Middle frontal gyrus (tissue), 1 donor: ENCODE results near the gene ABCA4.

Source experiments
- DNase-seq: peaks from one replicate; pipeline ENCODE4 v3.0.0-alpha.2; 2015; ENCODE audit warnings: low spot score; ENCODE audit errors: extremely low spot score

The ABCA4 gene

DNA sequence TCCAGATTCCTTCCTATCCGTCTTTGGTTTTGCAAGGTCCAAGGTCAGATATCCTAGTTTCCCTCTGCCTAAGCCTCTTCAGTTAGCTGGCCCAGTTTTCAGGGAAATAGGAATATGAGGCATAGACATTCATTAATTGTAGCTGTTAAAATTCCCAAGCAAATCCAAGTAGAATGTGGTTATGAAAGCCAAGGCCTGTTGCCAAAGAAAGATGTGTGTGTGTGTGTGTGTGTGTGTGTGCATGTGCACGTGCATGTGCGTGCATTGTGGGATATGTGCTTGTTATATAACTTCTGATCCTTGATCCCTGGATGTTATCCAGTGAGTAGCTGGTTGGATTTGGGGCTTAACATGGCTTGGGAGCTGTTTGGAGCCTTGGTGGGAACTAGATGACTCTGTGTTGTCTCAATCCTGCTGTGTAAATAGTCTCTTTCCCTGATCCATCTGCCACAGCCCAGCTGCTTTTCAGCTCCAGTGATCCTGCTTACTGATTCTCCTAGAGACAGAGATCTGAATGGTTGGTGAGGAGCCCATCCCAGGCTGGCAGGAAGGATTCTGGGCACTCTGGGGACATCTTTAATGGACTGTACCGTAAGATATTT, 141.1 kb downstream of the ABCA4 start:
- DNase-seq = no peak

DNA sequence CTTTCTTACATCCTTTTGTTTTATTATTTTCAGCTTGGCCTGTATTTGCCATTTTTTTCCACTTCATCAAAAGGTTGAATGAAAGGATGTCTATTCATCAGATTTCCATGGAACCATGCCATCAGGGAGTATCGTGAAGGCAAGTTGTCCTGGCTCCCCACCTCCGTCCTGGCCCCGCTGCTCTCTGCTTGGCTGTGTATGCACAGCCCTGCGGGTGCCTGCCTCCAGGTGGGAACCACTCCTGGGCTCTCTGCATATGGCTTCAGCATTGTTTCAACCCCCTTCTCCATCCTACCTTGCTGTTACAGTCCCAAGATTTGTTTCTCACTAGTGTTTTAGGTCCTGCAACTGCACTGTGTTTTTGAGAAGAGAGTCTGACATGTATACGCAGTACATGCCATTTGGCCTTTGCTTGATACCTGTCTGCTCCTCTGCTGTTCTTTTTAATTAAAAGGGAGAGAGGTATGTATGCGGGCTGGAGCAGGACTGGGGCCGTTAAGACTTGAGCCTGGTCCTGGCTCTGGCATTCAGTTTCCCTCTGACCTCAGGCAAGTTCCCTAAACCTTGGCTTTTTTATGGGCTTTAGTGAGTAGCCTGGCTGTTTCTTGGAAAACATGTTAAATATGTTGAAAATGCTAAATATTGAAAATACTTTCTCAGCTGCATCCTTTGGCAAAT, 141.8 kb downstream of the ABCA4 start:
- no peak for DNase-seq

DNA sequence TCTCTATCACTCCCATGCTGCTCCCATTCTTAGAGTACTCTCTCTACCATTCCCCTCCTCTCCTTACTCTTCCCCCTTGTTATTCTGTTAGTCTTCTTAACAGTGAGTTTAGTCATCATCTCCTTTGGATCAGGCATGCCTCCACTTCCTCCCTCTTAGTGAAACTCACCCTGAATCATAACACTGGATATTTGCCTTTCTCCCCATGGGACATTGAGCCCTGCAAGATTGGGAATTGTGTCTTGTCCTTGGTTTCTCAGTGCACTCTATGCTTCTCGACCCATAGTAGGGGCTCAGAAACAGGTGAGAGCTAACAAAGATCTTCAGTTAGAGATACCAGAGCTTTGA, 143.4 kb downstream of the ABCA4 start:
- DNase-seq = no peak

DNA sequence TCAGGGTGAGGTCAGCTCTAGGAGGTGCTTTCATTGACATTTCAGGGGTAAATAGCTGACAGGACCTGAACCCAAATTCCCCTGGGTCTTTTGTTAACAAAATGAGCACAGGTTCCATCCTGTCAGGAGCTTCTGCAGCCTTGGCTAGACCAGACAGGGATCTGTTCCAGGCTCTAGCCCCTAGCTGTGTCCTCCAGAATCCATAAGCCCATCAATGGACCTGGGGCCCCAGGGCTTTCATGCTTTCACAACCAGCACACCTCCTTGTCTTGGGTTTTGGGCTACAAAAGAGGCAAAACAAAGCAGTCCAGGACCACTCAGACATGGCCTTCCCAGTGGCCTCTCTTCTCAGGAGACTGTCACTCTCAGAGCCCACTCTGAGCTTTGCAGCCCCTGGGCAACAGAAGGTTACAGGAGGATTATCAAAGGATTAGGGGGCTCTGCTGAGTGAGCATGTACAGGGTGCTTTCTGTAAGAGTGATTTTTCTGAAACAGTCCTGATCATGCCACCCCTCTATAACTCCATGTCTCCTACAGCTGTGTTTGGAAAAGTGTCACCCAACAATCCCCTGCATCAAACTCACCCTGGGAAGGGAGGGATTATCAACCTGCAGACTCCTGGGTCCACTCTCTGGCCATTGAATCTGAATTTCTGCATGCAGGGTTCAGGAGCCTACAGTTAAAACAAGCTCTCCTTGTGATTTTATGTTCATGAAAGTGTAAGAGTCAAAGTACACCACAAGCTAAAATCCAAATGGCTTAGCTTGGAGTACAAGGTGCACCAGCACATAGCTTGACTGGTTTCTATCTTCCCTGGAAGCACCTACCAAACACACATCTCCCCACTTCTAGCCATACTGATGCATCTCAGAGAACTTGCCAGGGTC, 144.0 kb downstream of the ABCA4 start:
- DNase-seq = no peak

DNA sequence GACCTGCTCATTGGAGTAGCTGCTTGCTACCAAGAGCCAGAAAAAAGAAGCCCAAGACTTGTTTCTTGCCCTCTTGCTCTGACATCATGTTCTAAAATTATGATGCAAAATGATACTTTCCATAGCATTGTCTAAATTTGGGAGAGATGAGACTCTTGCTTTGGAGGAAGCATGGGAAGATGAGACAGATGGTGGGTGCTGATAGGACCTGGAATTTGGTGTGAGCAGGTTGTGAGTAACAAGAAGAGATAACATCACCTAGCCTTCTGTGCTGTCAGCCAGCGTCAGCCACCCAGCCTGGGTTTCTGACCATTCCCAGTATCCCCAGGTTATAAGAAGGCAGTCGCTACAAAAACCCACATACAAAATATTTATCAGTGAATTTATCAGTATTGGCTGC, 144.7 kb downstream of the ABCA4 start:
- DNase-seq = no peak

DNA sequence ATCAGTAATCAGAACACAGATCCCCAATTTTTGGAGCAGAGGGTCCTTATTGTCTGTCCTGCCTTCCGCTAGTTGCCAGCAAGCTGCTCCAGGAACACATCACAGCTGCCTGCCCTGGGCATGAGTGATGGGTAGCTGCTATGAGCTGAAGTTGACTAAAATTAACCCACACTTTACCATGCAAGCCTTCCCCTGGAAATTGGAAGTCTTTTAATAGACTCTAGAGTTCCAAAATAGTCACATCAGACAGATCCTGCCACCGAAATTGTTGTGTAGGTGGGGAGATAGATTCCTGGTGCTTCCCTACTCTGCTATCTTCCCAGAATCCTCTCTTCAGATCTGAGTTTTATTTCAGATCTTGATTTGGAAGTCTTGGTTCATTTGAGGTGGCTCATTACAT, 148.6 kb downstream of the ABCA4 start:
- DNase-seq = no peak

DNA sequence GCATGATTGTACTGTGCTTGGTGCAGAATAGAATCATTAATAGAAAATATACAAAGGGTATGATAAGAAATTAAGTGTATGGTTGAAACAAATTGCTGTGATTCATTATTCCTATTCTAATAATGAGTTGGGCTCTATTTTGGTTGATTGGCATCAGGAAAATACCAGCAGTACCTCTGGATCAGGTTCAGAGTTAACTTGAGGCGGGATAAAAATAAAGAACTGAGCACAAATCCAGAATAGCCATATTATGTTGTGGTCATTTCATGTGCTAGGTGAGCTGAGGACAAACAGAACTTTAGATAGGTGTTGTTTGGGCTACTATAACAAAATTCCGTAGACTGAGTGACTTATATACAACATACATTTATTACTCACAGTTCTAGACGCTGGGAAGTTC, 151.1 kb downstream of the ABCA4 start:
- no peak for DNase-seq

DNA sequence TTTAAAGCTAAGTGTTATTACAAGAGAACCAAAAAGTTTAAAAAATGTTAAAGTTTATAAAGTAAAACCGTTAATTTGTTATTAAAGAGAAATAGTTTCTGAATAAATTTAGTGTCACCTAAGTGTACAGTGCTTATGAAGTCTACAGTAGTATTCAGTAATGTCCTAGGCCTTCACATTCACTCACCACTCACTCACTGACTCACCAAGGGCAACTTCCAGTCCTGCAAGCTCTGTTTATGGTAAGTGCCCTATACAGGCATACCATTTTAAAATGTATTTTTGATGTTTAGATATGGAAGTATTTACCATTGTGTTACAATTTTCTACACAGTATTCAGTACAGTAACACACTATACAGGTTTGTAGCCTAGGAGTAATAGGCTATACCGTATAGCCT, 151.6 kb downstream of the ABCA4 start:
- DNase-seq = no peak

DNA sequence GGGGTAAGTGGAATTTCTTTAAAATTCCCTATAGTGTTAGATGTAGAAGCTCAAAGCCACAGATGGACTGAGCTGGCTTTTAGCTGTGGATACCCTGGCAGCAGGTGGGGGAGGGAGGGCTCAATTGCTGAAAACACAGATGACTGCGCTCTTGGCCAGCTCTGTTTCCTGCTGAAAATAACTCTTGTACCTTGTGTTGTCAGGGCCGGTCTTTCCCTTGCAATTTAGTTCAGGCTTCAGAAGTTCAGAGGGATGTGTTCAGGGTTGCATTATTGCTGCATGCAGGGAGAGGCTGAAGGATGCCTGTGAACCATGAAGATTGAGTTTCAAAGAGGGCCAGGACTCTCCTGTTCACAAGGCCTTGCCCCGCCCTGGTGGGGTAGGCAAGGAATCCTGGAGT, 153.6 kb downstream of the ABCA4 start:
- no peak for DNase-seq

DNA sequence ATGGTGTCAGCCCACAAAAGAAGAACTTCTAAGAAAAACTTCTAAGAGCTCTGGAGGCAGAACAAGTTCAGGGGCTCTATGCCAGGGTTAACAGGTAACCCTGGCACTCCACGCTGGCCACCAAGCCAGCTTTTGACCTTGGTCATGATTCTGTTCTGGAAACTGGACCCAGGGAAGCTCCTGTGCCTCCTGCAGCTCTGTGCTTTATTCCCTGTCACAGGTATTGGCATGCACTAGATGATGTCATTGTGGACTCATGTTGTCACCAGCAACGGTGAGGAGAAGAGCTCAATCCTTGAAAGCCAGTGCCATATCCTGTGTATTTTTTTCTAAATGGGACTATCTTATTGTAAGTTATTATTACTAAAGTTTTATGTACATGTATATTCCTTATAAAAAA, 155.1 kb downstream of the ABCA4 start:
- no peak for DNase-seq

DNA sequence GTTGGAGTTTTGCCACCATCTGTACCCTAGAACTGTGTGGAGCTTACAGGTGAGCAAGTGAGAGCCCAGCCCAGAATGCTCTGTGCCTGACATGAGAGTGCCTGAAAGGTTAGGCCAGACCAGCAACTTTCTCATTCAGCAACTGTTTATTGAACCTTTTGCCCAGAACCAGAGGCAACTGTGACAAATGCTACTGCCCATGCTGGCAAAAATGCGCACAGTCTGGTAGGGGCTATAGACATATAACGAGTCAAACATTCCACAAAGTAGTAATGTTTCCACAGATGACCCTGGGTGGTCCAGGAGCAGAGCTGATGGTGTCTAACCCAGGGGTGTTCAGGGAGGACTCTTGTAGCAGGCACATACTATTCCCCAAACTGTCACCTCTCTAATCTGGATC, 155.7 kb downstream of the ABCA4 start:
- DNase-seq = no peak

DNA sequence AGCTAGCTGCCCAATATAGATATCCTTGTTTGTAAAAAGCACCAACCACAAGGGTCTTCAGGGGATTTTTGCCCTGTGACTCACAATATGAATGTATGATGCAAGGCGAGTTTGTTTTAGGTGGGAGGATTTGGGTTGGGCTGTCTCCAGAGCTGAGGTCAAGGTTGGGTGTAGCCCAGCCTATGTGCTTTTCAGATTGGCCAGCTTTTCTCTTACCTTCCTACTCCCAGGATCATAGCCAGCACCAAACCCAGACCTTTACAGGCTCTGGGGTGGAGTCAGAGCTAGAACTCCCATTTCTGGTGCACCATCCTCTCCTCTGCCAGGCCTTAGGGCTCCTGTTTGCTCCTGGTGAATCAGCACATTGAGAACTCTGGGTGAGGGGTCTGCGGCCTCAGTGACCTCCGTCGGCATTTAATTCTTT, 156.2 kb downstream of the ABCA4 start:
- DNase-seq = no peak

DNA sequence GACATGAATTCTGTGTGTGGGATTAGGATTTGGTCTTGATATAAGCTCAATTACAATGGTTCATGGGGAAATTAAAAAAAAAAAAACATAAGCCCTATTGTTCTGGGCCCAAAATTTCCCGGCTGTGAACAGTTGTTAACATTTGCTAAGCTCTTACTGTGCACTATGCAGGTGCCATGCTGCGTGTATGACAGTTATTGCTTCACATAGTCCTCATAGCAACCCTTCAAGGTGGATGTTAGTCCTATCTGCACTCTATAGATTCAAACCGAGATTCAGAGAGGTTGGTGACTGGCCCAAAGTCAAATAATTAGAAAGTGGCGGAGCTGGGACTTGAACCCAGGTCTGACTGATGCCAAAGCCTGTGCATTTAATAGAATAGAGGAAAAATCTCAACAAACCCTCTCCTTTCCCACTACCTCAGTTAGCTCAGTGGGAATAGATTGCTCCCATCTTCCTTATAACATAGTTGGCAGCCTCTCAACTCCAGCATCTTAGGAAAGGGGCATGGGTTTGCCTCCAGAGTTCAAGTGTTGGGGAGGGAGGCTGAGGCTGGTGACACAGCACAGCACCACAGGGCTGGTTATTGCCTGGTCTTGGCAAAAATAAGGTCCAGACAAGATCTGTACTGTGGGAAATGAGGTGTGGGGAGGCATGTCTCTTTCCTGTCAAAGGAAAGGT, 156.7 kb downstream of the ABCA4 start:
- no peak for DNase-seq

DNA sequence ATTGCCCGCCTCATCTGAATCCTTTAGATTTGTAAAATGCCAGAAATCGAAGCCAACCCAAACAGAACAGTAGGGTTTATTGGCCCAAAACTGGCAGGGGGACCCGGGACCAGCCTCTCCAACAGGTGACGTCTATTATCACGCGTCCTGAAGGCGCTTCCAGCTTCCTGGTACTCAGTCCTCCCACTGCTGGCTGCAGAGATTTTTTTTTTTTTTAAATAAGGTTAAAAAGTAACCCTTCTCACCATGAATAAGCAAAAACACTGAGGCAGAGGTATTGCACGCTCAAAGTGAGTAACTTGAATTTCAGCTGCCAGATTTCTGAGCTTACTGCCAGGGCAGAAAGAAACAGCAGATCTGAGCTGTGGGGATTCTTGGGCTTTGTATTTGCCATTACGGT, 157.4 kb downstream of the ABCA4 start:
- no peak for DNase-seq

DNA sequence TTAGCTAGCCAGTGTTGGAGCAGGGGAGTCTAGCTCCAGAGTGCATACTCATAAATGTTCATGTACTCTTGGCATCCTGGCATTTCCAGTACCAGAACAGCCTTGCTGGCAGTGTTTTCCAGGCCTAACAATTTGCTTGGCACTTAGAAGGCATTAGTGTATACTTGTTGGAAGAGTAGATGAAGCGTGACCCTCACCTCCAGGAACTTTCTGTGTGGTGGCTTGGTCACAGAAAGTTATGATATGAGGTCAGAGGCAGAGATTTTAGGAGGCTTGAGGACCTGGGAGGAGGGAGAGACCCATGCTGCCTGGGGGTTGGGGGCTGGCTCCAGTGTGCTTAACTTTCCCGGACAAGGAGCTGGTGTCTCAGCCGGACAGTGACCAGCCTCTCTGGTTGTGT, 159.0 kb downstream of the ABCA4 start:
- DNase-seq = no peak

DNA sequence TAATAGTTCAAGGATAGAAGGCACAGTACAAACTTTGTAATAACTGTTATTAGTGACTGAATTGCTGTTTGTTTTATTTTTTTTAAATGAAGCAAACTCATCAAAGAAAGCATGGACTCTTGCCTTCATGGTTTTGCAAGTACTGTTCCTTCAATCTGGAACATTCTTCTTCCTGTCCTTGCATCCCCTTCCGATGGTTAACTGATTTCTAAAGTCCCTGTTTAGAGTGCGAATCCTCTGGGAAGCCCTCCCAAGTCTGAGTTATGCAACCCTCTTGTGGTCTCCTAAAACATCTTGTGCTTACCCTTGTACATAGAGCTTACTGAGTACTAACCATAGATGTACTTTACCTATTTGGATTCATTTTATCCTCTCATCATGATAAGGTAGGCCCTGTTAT, 159.5 kb downstream of the ABCA4 start:
- no peak for DNase-seq

DNA sequence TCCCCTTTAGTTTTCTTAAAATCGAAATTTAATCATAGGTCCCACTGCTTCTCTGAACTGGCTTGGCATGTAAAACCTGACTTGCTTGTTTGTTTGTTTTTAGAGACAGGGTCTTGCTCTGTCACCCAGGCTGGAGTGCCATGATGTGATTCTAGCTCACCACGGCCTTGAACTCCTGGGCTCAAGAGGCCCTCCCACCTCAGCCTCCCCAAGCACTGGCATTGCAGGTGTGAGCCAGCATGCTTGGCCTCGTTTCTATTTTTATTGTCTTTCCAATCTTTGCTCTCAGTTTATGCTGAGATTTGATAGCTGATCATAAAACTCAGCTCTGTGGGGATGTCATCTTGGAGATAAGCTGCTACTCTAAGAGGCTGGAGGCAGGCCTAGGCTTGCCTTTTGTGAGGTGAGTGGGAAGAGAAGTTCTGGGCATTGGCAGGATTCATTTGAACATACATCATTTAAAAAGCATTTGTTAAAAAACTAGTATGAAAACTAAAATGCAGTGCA, 160.3 kb downstream of the ABCA4 start:
- no peak for DNase-seq

DNA sequence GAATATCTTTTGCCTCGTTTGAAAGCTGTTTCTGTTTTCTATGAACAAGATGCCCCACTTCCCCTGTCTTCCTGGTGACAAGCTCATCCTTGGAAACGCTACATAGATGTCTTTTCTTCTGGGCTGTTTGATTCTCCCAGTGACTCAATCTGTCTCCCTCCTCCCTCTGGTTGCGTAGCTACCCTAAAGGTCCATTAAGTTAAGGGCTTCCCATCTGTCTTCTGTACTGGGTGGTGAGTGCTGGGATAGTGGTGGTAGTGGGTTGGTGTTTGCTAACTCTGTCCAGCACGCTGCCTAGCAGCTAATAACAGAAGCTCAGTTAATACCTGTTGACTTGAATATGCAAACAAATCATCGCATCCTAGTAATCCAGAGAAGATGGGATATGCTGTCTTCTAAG, 161.5 kb downstream of the ABCA4 start:
- no peak for DNase-seq

DNA sequence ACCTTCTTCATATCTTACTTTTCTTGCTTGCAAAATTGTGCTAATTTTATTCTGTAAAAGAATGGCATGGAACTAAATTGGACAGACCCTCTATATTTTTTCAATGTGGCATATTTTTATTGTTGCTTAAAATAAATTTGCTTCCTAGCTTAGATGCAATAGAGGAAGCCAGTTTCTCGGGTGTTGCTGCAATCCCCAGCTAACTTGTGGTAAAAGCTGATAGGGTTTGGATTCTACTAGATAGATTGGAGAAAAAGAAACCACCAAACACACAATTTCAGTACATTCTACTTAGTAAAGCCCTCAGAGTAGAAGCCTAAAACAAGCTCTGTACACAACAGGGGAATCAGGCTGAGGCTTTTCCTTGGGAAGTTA, 162.2 kb downstream of the ABCA4 start:
- DNase-seq = no peak

DNA sequence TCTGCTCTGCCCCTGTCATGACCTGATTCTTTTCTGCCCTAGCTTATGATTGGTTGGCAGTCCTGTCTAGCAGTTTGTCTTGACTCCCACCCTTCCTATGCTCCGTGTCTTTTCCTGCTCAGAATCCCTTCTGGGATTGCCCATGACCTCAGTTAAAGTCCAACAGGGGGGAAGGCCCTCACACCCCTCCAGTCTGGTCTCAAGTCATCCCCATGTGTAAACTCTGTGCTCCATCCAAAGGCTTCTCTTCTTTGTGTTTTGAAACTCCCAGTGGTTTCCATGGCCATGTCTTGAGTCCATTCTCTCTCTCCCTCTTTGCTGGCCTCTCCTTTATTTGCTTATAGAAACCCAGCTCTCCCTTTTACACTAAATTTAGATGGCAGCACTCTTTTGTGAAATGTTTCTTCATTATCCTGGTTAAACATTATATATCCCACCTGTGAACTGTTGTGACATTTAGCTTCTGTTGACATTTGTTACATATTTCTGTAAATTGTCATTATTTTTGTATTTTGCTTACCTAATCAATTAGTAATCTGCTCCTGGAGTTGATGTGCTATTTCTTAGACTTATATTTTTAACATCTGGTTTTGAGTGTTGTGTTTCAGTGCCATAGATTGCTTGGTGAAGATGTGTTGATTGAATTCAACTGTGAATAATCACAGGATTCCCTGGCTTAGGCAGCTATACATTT, 162.8 kb downstream of the ABCA4 start:
- no peak for DNase-seq

DNA sequence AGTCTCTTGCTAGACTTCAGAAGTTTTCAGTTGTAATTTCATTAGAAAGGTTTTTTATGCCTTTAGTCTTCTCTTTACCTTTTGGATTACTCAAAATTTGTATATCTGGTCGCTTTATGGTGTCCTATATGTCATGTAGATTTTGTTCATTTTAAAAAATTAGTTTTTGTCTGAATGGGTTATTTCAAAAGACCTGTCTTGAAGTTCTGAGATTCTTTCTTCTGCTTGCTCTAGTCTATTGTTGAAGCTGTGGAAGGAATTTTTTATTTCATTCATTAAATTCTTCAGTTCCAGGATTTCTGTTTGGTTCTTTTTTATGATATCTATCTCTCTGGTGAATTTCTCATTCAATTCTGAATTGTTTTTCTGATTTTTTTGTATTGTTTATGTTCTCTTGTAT, 165.2 kb downstream of the ABCA4 start:
- DNase-seq = no peak
